GM12801 (cell line): ENCODE data around the gene NOTCH1.

Experiments
- CTCF ChIP-seq: IDR thresholded peaks from one replicate; pipeline ENCODE4 v1.5.1; 2011; ENCODE audit warnings: control low read depth; ENCODE audit not compliant: insufficient read length; ENCODE audit errors: extremely low read depth

The NOTCH1 gene

GRCh38 chr9:136575626-136576268, 29.9 kb upstream of the NOTCH1 start:
- TF ChIP-seq CTCF, result no peak

GRCh38 chr9:136572828-136573625, 27.2 kb upstream of the NOTCH1 start:
- no peak for TF ChIP-seq CTCF

- no peak for TF ChIP-seq CTCF
Observed at GRCh38 chr9:136572003-136572827, 26.4 kb upstream of the NOTCH1 start.

GRCh38 chr9:136571531-136571930, 25.7 kb upstream of the NOTCH1 start:
- TF ChIP-seq CTCF, result no peak

GRCh38 chr9:136570916-136571315, 25.1 kb upstream of the NOTCH1 start:
- TF ChIP-seq CTCF, result no peak

- no peak for TF ChIP-seq CTCF
Observed at GRCh38 chr9:136570191-136570845, 24.5 kb upstream of the NOTCH1 start.
